ENCODE results near the gene HOXD11.

- TF ChIP-seq CREB1 (IDR thresholded peaks at IDR 0.05) (no peak), CREB1 (CRISPR knock-in tag; IDR thresholded peaks at IDR 0.05) (no peak), ZC3H11A (IDR thresholded peaks at IDR 0.05; ENCODE audit: low read depth, low read length) (no peak), VEZF1 (CRISPR knock-in tag; IDR thresholded peaks at IDR 0.05) (no peak), ZNF232 (CRISPR knock-in tag; IDR thresholded peaks at IDR 0.05) (no peak), POLR2A (conservative IDR thresholded peaks at IDR 0.05) (no peak), ZNF785 (CRISPR knock-in tag; IDR thresholded peaks at IDR 0.05) (no peak), CTCF (IDR thresholded peaks at IDR 0.05 in 2 of 3, conservative IDR thresholded peaks at IDR 0.05 in 1 of 3; ENCODE audit: insufficient read depth in 2 of 3, low read depth in 1 of 3, low read length in 3 of 3) (no peak), BMI1 (IDR thresholded peaks at IDR 0.05; ENCODE audit: low read length) (no peak), ZSCAN29 (IDR thresholded peaks at IDR 0.05) (no peak), NFYB (IDR thresholded peaks at IDR 0.05; ENCODE audit: extremely low read depth, insufficient read length) (no peak), TAF1 (IDR thresholded peaks at IDR 0.05; ENCODE audit: control insufficient read depth, extremely low read depth, insufficient read depth, low read length, severe bottlenecking) (no peak), CBFA2T2 (conservative IDR thresholded peaks at IDR 0.05) (no peak)
Measured at GRCh38 chr2:176107731-176108181, 676 bp downstream of the HOXD11 start.

Measured in K562 (cell line).